ENCODE results near the gene CACNA1B. TPM values are rescaled to one million over a fixed set of nuclear protein-coding genes. Genes with fewer than 3 reads are reported as not detected.

Gene CACNA1B
- total and polyA plus RNA-seq, 9 of the 15 experiments (the other 6 are each of a cell fraction or from before 2014, with no cell fraction given), result 0.01 to 0.04 TPM; not detected in 7

DNA sequence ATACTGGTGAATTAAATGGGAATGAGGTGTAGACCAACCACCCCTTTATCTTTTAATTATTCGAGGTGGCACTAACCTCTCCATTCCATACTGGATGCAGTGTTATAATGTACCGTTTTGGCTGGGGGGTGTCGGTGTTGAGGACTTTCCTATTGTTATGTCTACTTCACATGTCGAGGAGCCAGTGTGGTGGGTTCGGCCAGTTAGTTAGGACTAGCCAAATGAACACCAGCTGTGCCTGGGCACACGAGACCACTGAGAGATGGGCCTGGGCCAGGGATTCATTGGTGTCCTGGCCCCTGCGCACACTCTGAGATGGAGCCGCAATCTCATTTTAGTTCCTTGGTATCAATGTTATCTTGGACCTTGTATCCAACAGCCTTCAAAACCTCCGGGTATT lies 186.2 kb downstream of the CACNA1B start:
- no peak for ATAC-seq
- TF ChIP-seq L3MBTL2 (IDR thresholded peaks at IDR 0.05) (no peak), ZBTB1 (CRISPR knock-in tag; IDR thresholded peaks at IDR 0.05; ENCODE audit: borderline replicate concordance, low read depth) (no peak), TBL1XR1 (IDR thresholded peaks at IDR 0.05; ENCODE audit: low read length in 2 of 2) (no peak)
- no peak for FAIRE-seq
- Histone ChIP-seq H3K9me1 (ENCODE audit: control insufficient read depth, insufficient read depth, low read length) (no peaks in the 10 kb centered on the region), H3K4me3 (no peak overlapping the region), H4K20me1 (replicated peaks; ENCODE audit: control insufficient read depth, insufficient read depth, low read length) (no peaks in the 10 kb centered on the region; the same call in 1 of the 2 replicates), H3K4me2 (ENCODE audit: insufficient read depth, low read length) (no peak overlapping the region), H3K9me3 (replicated peaks; ENCODE audit: control insufficient read depth, insufficient read depth, low read depth, low read length) (no peaks in the 10 kb centered on the region), H3K27ac (ENCODE audit: extremely low read depth, low read depth, low read length) (no peak overlapping the region), H2AFZ (ENCODE audit: low read depth, low read length) (no peak overlapping the region), H3K79me2 (ENCODE audit: control insufficient read depth, insufficient read depth, low read length) (no peaks in the 10 kb centered on the region), H3K9ac (ENCODE audit: insufficient read depth in 1 of 2, low read depth in 2 of 2, low read length in 2 of 2) (no peak overlapping the region), H3K27me3 (ENCODE audit: control insufficient read depth in 2 of 2, insufficient read depth in 2 of 2, low read length in 2 of 2) (peaks cover 0 to 71% of the 10 kb centered on the region in 2 experiments; a peak in 3 of 5 replicates), H3K4me1 (replicated peaks in 1 of 2; ENCODE audit: control insufficient read depth in 2 of 2, insufficient read depth in 2 of 2, low read length in 2 of 2) (no peaks in the 10 kb centered on the region), H3K36me3 (ENCODE audit: control insufficient read depth, insufficient read depth, low read length) (no peaks in the 10 kb centered on the region)
- no TSS peak for BruUV-seq (replicated peaks)
- WGBS (ENCODE audit: insufficient coverage, low coverage, missing lambda C conversion rate), result 2% methylated on average over 9 of the region's 9 CpGs
- intact Hi-C loops (cut with micrococcal nuclease), result no loop called here
- POLR2A ChIA-PET, result no interaction called here
- CTCF ChIA-PET (ENCODE audit: low intra/inter-chr PET ratio), result no interaction called here
- in situ Hi-C loops (cut with MboI), result no loop called here
- no peak for DNase-seq (ENCODE audit: extremely low read depth in 1 of 4, low spot score in 3 of 4)

DNA sequence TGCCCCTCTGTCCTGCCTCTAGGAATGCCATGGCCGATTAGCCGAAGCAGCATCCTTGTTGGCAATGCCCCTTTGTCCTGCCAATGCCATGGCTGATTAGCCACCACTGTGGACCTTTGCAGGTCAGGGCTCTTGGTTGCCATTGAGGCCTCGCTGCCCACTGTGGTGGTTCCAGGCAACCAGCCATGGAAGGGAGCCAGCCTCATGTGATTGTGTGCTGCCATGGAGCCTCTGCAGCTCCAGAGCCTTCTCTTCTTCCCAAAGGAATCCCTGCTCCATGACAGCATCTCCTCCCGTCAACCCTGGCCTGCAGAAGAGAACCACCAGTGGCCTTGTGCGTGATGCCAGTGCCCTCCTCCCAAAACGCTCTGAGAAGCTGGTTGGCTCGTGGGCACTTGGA lies 187.0 kb downstream of the CACNA1B start:
- no peak overlapping the region for H3K9ac ChIP-seq (ENCODE audit: insufficient read depth in 1 of 2, low read depth in 2 of 2, low read length in 2 of 2)
- H3K4me2 ChIP-seq (ENCODE audit: insufficient read depth, low read length), result no peak overlapping the region
- FAIRE-seq (no peak), DNase-seq (ENCODE audit: extremely low read depth in 1 of 4, low spot score in 3 of 4) (no peak), ATAC-seq (no peak)
- H3K9me1 ChIP-seq (ENCODE audit: control insufficient read depth, insufficient read depth, low read length), result no peaks in the 10 kb centered on the region
- in situ Hi-C loops (cut with MboI) (no loop called here), intact Hi-C loops (cut with micrococcal nuclease) (no loop called here)
- POLR2A ChIA-PET, result no interaction called here
- CTCF ChIA-PET (ENCODE audit: low intra/inter-chr PET ratio), result no interaction called here
- peaks cover 0 to 66% of the 10 kb centered on the region in 2 experiments; a peak in 2 of 5 replicates for H3K27me3 ChIP-seq (ENCODE audit: control insufficient read depth in 2 of 2, insufficient read depth in 2 of 2, low read length in 2 of 2)
- H3K4me1 ChIP-seq (replicated peaks in 1 of 2; ENCODE audit: control insufficient read depth in 2 of 2, insufficient read depth in 2 of 2, low read length in 2 of 2), result no peaks in the 10 kb centered on the region
- no peak overlapping the region for H3K4me3 ChIP-seq
- no peak overlapping the region for H2AFZ ChIP-seq (ENCODE audit: low read depth, low read length)
- no peaks in the 10 kb centered on the region for H3K79me2 ChIP-seq (ENCODE audit: control insufficient read depth, insufficient read depth, low read length)
- H4K20me1 ChIP-seq (replicated peaks; ENCODE audit: control insufficient read depth, insufficient read depth, low read length), result no peaks in the 10 kb centered on the region; the same call in 1 of the 2 replicates
- no peaks in the 10 kb centered on the region for H3K9me3 ChIP-seq (replicated peaks; ENCODE audit: control insufficient read depth, insufficient read depth, low read depth, low read length)
- no TSS peak for BruUV-seq (replicated peaks)
- 0% methylated on average over 7 of the region's 7 CpGs for WGBS (ENCODE audit: insufficient coverage, low coverage, missing lambda C conversion rate)
- no peaks in the 10 kb centered on the region for H3K36me3 ChIP-seq (ENCODE audit: control insufficient read depth, insufficient read depth, low read length)
- no peak overlapping the region for H3K27ac ChIP-seq (ENCODE audit: extremely low read depth, low read depth, low read length)
- no peak for TF ChIP-seq KLF16 (IDR thresholded peaks at IDR 0.05)
- no peak for TF ChIP-seq NR2C2 (CRISPR knock-in tag; IDR thresholded peaks at IDR 0.05)
- no peak for TF ChIP-seq NR2C2 (tag; IDR thresholded peaks at IDR 0.05)
- no peak for TF ChIP-seq SAP30 (IDR thresholded peaks at IDR 0.05; ENCODE audit: borderline replicate concordance, insufficient read depth, low read depth, low read length, poor library complexity, severe bottlenecking)
- TF ChIP-seq, protein P1, sequence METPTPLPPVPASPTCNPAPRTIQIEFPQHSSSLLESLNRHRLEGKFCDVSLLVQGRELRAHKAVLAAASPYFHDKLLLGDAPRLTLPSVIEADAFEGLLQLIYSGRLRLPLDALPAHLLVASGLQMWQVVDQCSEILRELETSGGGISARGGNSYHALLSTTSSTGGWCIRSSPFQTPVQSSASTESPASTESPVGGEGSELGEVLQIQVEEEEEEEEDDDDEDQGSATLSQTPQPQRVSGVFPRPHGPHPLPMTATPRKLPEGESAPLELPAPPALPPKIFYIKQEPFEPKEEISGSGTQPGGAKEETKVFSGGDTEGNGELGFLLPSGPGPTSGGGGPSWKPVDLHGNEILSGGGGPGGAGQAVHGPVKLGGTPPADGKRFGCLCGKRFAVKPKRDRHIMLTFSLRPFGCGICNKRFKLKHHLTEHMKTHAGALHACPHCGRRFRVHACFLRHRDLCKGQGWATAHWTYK (CRISPR knock-in tag; IDR thresholded peaks at IDR 0.05), result no peak
- no peak for TF ChIP-seq HMGN3 (IDR thresholded peaks at IDR 0.05; ENCODE audit: borderline replicate concordance, extremely low read depth, insufficient read length, low read depth, low read length)
- no peak for TF ChIP-seq MAFK (IDR thresholded peaks at IDR 0.05; ENCODE audit: low read length)
- TF ChIP-seq, protein P2, sequence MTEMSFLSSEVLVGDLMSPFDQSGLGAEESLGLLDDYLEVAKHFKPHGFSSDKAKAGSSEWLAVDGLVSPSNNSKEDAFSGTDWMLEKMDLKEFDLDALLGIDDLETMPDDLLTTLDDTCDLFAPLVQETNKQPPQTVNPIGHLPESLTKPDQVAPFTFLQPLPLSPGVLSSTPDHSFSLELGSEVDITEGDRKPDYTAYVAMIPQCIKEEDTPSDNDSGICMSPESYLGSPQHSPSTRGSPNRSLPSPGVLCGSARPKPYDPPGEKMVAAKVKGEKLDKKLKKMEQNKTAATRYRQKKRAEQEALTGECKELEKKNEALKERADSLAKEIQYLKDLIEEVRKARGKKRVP (CRISPR knock-in tag; IDR thresholded peaks at IDR 0.05), result no peak
- TF ChIP-seq, protein P3, sequence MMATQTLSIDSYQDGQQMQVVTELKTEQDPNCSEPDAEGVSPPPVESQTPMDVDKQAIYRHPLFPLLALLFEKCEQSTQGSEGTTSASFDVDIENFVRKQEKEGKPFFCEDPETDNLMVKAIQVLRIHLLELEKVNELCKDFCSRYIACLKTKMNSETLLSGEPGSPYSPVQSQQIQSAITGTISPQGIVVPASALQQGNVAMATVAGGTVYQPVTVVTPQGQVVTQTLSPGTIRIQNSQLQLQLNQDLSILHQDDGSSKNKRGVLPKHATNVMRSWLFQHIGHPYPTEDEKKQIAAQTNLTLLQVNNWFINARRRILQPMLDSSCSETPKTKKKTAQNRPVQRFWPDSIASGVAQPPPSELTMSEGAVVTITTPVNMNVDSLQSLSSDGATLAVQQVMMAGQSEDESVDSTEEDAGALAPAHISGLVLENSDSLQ (IDR thresholded peaks at IDR 0.05), result no peak
- no peak for TF ChIP-seq XRCC5 (IDR thresholded peaks at IDR 0.05; ENCODE audit: low read depth, low read length)
